ENCODE data around the gene CKAP2. TPM values are rescaled to one million over a fixed set of nuclear protein-coding genes. Genes with fewer than 3 reads are reported as not detected.

CKAP2 gene
- total and polyA plus RNA-seq, 7 donors: 3.0 to 10.5 (median 6.4) TPM

GRCh38 chr13:52451135-52451804 is 4.0 kb upstream of the CKAP2 start:
- Histone ChIP-seq H3K4me3 (peak overlapping the region in 1 of 4 donors; percentile 88), H3K36me3 (no peaks in the 10 kb centered on the region), H3K9me3 (no peaks in the 10 kb centered on the region), H3K4me1 (peaks cover 0 to 41% (median 40%) of the 10 kb centered on the region in 4 donors), H3K27me3 (no peaks in the 10 kb centered on the region), H3K27ac (peak overlapping the region in 3 of 4 donors; percentile 94 to 99 (median 98))
- intact Hi-C loops (cut with DNase I): loop anchor here (2.0 to 10.0 kb wide), 6 partner anchors 166 to 1046 kb away; partner anchors contain the start of genes ATP7B, SUGT1 and WDFY2
- WGBS, 2 donors: 88 to 91% methylated on average over 24 of the region's 24 CpGs
- DNase-seq: no peak
- TF ChIP-seq POLR2A (IDR thresholded peaks at IDR 0.05): no peak
- TF ChIP-seq EP300 (IDR thresholded peaks at IDR 0.05): no peak
- TF ChIP-seq CTCF (IDR thresholded peaks at IDR 0.05): no peak
- no peak for TF ChIP-seq POLR2AphosphoS5 (IDR thresholded peaks at IDR 0.05)

GRCh38 chr13:52452470-52452869 is 2.8 kb upstream of the CKAP2 start:
- intact Hi-C loops (cut with DNase I): loop anchor here (5.0 to 10.0 kb wide), 4 partner anchors 165 to 1048 kb away; partner anchors contain the start of genes SUGT1 and WDFY2
- Histone ChIP-seq H3K36me3 (no peaks in the 10 kb centered on the region), H3K4me3 (no peak overlapping the region), H3K27ac (no peak overlapping the region), H3K9me3 (no peaks in the 10 kb centered on the region), H3K4me1 (peaks cover 0 to 39% (median 36%) of the 10 kb centered on the region in 4 donors), H3K27me3 (no peaks in the 10 kb centered on the region)
- no peak for TF ChIP-seq POLR2A (IDR thresholded peaks at IDR 0.05)
- no peak for TF ChIP-seq POLR2AphosphoS5 (IDR thresholded peaks at IDR 0.05)
- no peak for TF ChIP-seq EP300 (IDR thresholded peaks at IDR 0.05)
- no peak for TF ChIP-seq CTCF (IDR thresholded peaks at IDR 0.05)
- WGBS, 2 donors: 63% methylated on average over 2 of the region's 2 CpGs
- DNase-seq: no peak

DNA sequence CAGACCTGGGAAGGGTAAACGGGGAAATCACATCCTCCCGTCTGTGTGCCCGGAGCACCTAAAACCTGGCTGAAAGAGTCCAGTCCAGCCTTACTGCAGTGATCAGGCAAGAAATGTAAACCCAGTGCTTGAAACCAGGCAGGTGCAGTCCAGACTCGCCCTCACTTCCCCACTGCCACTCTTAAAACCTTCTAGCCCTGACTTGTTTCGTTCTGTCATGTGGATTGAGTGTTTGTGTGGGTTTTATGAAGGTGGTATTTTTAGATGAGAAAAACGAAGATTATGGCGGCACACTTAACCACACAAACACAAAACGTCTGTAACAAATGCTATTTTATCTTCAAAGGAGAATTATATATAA is 839 bp upstream of the CKAP2 start:
- 3 to 10% methylated on average over 8 of the region's 8 CpGs for WGBS, 2 donors
- no peak for DNase-seq
- Histone ChIP-seq H3K27ac (peak overlapping the region; percentile 88 to 96 (median 95)), H3K9me3 (no peaks in the 10 kb centered on the region), H3K4me1 (peaks cover 0 to 21% (median 16%) of the 10 kb centered on the region in 4 donors), H3K27me3 (no peaks in the 10 kb centered on the region), H3K4me3 (peak overlapping the region; percentile 49 to 88 (median 73)), H3K36me3 (no peaks in the 10 kb centered on the region)
- TF ChIP-seq POLR2A (IDR thresholded peaks at IDR 0.05) (no peak), EP300 (IDR thresholded peaks at IDR 0.05) (no peak), POLR2AphosphoS5 (IDR thresholded peaks at IDR 0.05) (no peak), CTCF (IDR thresholded peaks at IDR 0.05) (no peak)
- intact Hi-C loops (cut with DNase I): loop anchor here (5.0 to 10.0 kb wide), 4 partner anchors 163 to 1050 kb away; partner anchors contain the start of genes SUGT1 and WDFY2

DNA sequence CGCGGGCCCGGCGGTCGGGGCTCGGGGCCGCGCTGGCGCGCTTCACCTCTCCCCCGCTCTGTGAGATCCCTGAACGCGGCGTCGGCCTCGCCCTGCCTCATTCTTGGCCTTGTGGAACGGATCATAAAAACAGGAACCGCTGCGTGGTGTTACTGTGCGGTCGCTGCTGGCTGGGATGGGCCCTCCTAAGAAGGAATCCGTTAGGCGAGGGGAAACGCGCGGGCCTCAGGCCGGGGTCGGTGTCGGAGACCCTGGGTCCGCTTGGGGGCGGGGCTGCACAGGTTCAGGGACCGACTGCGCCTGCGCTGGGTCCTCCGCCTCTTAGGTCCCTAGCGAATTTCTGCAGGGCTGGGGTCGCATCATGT is 381 bp downstream of the CKAP2 start:
- peak overlapping the region; percentile 49 to 88 (median 73) for H3K4me3 ChIP-seq
- DNase-seq: peak; percentile 83
- H3K27ac ChIP-seq: peak overlapping the region; percentile 88 to 96 (median 95)
- no peaks in the 10 kb centered on the region for H3K9me3 ChIP-seq
- no peaks in the 10 kb centered on the region for H3K36me3 ChIP-seq
- intact Hi-C loops (cut with DNase I): loop anchor here (10.0 kb wide), 1 partner anchor 1051 kb away; no protein-coding TSS in a partner anchor
- H3K4me1 ChIP-seq: peaks cover 0 to 19% (median 15%) of the 10 kb centered on the region in 4 donors
- H3K27me3 ChIP-seq: no peaks in the 10 kb centered on the region
- no peak for TF ChIP-seq CTCF (IDR thresholded peaks at IDR 0.05)
- TF ChIP-seq POLR2A (IDR thresholded peaks at IDR 0.05): no peak
- TF ChIP-seq EP300 (IDR thresholded peaks at IDR 0.05): no peak
- no peak for TF ChIP-seq POLR2AphosphoS5 (IDR thresholded peaks at IDR 0.05)
- 0 to 1% methylated on average over 37 of the region's 37 CpGs for WGBS, 2 donors
